GM19238 (cell line): ENCODE data around the gene GPR107.

Source experiments
- DNase-seq: peaks from one replicate; pipeline ENCODE4 v3.0.0; 2011; ENCODE audit warnings: low spot score; ENCODE audit not compliant: insufficient read length

GPR107 gene

DNA sequence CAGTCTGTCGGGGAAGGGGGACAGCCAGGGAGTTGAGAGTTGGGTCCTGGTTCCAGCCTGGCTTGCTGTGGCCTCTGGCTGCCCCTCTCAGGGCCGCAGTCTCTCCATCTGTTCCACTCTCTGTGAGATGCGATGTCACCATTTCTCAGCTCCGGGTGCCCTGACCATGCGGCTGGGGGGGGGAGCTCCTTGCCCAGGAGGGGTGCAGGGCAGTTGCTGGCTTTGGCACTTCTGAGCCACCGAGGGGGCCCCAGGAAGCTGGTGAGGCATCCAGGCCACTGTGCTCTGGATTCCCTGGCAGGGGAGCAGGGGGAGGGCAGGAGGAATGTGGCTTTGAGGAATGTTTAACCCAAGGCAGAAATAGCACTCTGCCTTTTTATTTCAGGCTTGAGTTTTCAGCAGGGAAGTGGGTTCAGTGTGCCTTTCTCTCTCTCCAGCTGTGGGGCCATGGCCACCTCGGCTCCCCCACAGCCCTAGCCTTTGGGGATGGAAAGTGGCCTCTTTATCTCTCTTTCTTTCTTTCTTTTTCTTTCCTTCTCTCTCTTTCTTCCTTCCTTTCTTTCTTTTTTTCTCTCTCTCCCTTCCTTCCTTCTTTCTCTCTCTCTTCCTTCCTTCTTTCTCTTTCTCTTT is 129.5 kb downstream of the GPR107 start:
- DNase-seq, result no peak

DNA sequence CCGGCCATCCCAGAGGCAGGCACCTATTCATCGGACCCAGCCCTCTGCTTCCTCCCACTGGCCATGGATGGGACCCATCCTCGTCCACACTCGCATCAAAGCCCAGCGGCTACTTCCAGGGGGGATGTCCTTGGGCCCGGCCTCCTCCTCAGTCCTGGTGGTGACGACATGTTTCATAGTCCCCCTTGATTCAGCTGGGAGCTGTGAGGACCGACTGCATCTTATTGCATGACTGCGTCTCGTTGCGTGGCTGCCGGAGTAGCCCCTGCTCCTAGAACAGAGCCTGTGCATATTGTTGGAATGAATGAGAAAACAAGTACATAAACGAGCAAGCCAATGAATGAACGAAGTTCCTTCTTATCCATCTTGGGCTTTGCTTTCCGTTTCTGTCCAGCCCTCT is 131.3 kb downstream of the GPR107 start:
- DNase-seq, result no peak

DNA sequence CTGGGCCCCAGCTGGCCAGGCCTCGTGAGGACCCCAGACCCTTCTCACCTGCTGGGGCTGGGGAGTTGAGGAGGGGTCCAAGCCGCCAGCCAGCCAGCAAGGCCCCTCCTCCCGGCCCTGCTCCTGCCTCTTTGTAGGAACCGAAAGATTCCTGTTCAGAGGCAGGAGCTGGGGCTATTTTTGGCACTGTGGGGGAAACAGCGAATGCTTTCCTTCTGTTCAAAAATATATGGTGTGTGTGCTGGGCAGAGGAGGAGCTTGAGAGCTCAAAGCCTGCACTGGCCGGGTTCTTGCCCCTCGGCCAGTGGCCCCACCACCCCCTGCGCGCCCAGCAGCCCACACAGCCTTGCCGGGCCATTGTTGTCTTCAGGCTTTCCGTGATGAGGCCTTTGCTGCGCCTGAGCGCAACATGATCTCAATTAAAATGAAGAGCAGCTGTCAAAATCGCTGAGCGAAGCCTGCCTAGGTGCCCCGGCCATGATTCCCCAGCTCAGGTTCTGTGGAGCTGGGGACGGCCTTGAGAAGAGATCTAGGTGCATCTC is 131.9 kb downstream of the GPR107 start:
- DNase-seq, result no peak

DNA sequence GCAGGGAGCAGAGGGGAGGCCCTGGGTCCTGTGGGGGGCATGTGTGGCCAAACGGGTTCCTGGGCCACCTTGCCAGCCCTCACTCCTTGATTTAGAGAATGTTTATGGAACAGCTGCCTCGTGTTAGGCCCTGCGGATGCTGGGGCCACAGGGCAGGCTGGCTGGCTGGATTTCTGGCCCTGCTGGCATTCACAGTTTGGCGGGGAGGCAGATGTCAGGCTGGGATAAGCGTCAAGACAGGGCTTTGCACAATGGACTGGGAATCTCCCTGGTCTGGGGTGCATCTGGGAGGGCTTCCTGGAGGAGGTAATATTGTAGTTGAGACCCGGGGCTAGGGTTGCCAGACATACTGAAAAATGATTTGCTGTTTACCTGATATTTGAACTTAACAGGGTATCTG is 132.3 kb downstream of the GPR107 start:
- DNase-seq, result no peak

DNA sequence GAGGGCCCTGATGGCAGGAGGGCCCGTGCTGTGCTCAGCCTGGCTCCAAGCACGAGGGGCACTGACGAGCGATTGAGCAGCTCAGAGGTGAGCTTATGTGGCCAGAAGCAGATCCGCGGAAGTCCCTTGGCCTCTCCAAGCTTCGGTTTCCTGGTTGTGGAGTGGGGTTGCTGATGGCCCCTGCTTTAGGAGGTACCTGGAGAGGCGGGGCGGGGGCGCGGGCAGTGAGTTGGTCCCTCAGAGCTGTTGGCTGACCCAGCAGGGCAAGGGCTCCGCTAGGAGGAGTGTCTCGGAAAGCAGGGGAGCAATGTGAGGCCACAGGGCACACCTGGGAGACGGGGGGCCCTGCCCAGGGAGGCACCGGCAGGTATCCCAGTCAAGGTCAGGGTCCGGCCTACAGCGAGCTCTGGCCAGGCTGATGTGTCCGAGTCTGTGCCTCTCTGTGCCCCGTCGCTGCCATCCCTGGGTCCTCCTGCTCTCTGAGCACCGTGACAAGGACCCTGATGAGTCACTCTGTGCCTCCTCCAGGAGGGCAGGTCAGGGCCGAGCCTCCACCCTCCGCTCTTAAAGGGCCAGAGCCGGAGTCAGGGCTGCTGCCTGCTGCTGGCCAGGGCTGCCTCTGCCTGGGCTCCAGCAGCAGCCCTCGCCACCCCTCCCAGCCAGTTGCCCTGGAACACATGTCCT is 133.3 kb downstream of the GPR107 start:
- DNase-seq, result no peak

DNA sequence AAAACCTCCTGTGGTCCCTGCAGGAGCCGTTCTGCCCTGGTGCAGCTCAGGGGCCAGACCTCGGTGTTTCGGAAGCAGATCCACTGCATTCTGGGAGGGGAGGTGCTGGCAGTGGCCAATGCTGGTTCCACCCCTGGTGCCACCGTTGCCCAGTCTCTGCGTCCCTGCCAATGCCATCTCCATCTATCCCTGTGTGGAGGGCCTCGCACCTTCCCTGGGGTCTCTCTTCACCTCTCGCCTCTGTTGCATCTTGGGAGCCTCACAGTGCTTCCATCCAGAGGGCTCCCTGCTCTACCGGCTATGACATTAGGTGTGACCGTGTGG is 133.8 kb downstream of the GPR107 start:
- DNase-seq, result no peak

DNA sequence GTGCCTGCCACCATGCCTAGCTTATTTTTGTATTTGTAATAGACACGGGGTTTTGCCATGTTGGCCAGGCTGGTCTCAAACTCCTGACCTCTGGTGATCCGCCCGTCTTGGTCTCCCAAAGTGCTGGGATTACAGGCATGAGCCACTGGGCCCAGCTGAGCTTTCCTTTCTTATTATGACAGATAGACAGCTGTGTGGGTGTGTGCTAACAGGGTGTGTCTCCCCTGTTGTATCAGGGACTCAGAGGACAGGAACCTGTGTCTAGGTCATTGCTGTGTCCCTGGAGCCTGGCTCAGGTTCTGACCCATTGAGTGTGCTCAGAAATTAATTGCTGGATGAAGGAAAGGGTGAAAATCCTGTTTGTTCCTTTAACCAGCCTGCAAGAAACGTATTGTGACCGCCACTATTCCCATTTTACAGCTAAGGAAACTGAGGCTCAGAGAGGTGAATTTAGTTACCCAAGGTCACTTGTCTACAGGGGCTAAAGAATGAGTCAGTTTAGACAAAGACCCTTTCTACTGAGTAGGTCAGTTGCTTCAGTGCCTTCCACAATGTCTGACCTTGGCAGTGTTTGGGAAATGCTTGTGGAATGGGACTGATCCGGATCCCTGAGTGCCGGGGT is 135.3 kb downstream of the GPR107 start:
- DNase-seq, result no peak
